Coronary artery (tissue), 2 donors: Measurements from ENCODE around the gene PLEKHG4.
A peak's percentile ranks its signal among the peaks of the same experiment; 100 is the strongest.

Source experiments
- DNase-seq: peaks from one replicate; pipeline ENCODE4 v3.0.0-alpha.2; 2017; ENCODE audit warnings: low spot score
- H3K27ac ChIP-seq, 2 donors: fragments of 200-600 bp; sonication (generic); one replicate each; pipeline ENCODE4 v1.5.1; 2016 to 2019
- H3K4me3 ChIP-seq: fragments of 200-600 bp; sonication (generic); 2 replicates; pipeline ENCODE4 v1.5.1; 2016; ENCODE audit warnings: mild to moderate bottlenecking, moderate library complexity
- CTCF ChIP-seq: fragments of 200-600 bp; sonication (generic); IDR thresholded peaks from one replicate; pipeline ENCODE4 v1.5.1; 2019; ENCODE audit warnings: antibody characterized with exemption

The PLEKHG4 gene

GRCh38 chr16:67241008-67241900 is 38.1 kb upstream of the PLEKHG4 start:
- no peak for TF ChIP-seq CTCF
- peak overlapping the region; percentile 3 for H3K4me3 ChIP-seq
- DNase-seq = peak; percentile 90
- peak overlapping the region; percentile 74 to 88 for H3K27ac ChIP-seq

- TF ChIP-seq CTCF = no peak
- H3K4me3 ChIP-seq = no peak overlapping the region
- peak overlapping the region; percentile 74 to 88 for H3K27ac ChIP-seq
- no peak for DNase-seq
Measured at GRCh38 chr16:67242138-67242730, 37.1 kb upstream of the PLEKHG4 start.

- Histone ChIP-seq H3K27ac (peak overlapping the region in 1 of 2 donors; percentile 93), H3K4me3 (no peak overlapping the region)
- TF ChIP-seq CTCF = no peak
- no peak for DNase-seq
Measured at GRCh38 chr16:67243481-67243880, 35.9 kb upstream of the PLEKHG4 start.

- no peak for TF ChIP-seq CTCF
- Histone ChIP-seq H3K4me3 (peak overlapping the region; percentile 86), H3K27ac (peak overlapping the region; percentile 64 to 93)
- DNase-seq = peak; percentile 87
Measured at GRCh38 chr16:67244387-67245185, 34.7 kb upstream of the PLEKHG4 start.

- Histone ChIP-seq H3K27ac (peak overlapping the region; percentile 64 to 93), H3K4me3 (peak overlapping the region; percentile 86)
- TF ChIP-seq CTCF = no peak
- no peak for DNase-seq
Measured at GRCh38 chr16:67245186-67245585, 34.1 kb upstream of the PLEKHG4 start.

GRCh38 chr16:67245674-67246080 is 33.7 kb upstream of the PLEKHG4 start:
- peak overlapping the region; percentile 59 to 93 for H3K27ac ChIP-seq
- TF ChIP-seq CTCF = no peak
- peak overlapping the region; percentile 86 for H3K4me3 ChIP-seq
- peak; percentile 83 for DNase-seq
